ENCODE data around the gene ROMO1. TPM values are rescaled to one million over a fixed set of nuclear protein-coding genes. Genes with fewer than 3 reads are reported as not detected.

ROMO1 gene
- total RNA-seq, 4 donors from 2014 or later: 64.7 to 402 (median 229) TPM

DNA sequence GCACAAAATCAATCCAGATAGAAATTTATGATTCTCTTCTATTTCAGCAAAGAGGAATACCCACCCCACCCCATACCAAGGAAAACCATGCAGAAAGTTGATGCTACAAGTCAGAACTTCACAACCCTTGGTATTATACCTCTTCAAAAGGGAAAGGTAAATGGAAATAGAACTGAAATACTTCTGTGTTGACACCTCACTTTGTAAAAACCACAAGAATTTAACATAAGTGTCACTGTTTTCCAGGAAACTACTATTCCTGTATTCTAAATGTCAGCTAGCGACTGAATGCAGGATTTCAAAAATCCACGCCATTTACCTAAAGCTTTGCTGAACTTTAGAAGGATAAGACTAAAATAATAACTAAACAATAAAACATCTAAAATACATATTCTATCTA is 38.2 kb upstream of the ROMO1 start:
- Histone ChIP-seq H3K4me3 (replicated peaks in 1 of 3) (no peak overlapping the region), H3K36me3 (no peaks in the 10 kb centered on the region), H3K27ac (no peak overlapping the region), H3K4me1 (peaks cover 47% of the 10 kb centered on the region in 2 donors), H3K9me3 (no peaks in the 10 kb centered on the region), H3K27me3 (no peaks in the 10 kb centered on the region)
- WGBS, 2 donors: 85 to 87% methylated on average over 2 of the region's 2 CpGs
- no peak for DNase-seq
- no peak for TF ChIP-seq POLR2A (IDR thresholded peaks at IDR 0.05)
- TF ChIP-seq, protein P1, sequence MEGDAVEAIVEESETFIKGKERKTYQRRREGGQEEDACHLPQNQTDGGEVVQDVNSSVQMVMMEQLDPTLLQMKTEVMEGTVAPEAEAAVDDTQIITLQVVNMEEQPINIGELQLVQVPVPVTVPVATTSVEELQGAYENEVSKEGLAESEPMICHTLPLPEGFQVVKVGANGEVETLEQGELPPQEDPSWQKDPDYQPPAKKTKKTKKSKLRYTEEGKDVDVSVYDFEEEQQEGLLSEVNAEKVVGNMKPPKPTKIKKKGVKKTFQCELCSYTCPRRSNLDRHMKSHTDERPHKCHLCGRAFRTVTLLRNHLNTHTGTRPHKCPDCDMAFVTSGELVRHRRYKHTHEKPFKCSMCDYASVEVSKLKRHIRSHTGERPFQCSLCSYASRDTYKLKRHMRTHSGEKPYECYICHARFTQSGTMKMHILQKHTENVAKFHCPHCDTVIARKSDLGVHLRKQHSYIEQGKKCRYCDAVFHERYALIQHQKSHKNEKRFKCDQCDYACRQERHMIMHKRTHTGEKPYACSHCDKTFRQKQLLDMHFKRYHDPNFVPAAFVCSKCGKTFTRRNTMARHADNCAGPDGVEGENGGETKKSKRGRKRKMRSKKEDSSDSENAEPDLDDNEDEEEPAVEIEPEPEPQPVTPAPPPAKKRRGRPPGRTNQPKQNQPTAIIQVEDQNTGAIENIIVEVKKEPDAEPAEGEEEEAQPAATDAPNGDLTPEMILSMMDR (IDR thresholded peaks at IDR 0.05): no peak
- intact Hi-C loops (cut with DNase I): no loop called here

- 43 to 45% methylated on average over 3 of the region's 3 CpGs for WGBS, 2 donors
- H3K4me1 ChIP-seq: peaks cover 46 to 47% of the 10 kb centered on the region in 2 donors
- no peaks in the 10 kb centered on the region for H3K9me3 ChIP-seq
- H3K27me3 ChIP-seq: no peaks in the 10 kb centered on the region
- no peaks in the 10 kb centered on the region for H3K36me3 ChIP-seq
- intact Hi-C loops (cut with DNase I): no loop called here
- H3K27ac ChIP-seq: peak overlapping the region in 1 of 3 donors; percentile 1
- H3K4me3 ChIP-seq (replicated peaks in 1 of 3): no peak overlapping the region
- TF ChIP-seq, protein P1 (IDR thresholded peaks at IDR 0.05): no peak
- TF ChIP-seq POLR2A (IDR thresholded peaks at IDR 0.05): no peak
- DNase-seq: no peak
These were observed 37.3 kb upstream of the ROMO1 start for GRCh38 chr20:35661908-35662307.

GRCh38 chr20:35662551-35662950 is 36.7 kb upstream of the ROMO1 start:
- DNase-seq: no peak
- H3K9me3 ChIP-seq: no peaks in the 10 kb centered on the region
- intact Hi-C loops (cut with DNase I): no loop called here
- H3K4me3 ChIP-seq (replicated peaks in 1 of 3): no peak overlapping the region
- H3K36me3 ChIP-seq: no peaks in the 10 kb centered on the region
- H3K4me1 ChIP-seq: peaks cover 39 to 43% of the 10 kb centered on the region in 2 donors
- 23 to 29% methylated on average over 2 of the region's 2 CpGs for WGBS, 2 donors
- H3K27me3 ChIP-seq: no peaks in the 10 kb centered on the region
- H3K27ac ChIP-seq: no peak overlapping the region
- TF ChIP-seq, protein P1 (IDR thresholded peaks at IDR 0.05): no peak
- no peak for TF ChIP-seq POLR2A (IDR thresholded peaks at IDR 0.05)

- intact Hi-C loops (cut with DNase I): loop anchor here (2.0 kb wide), 1 partner anchor 47 kb away; no protein-coding TSS in a partner anchor
- Histone ChIP-seq H3K27me3 (no peaks in the 10 kb centered on the region), H3K4me3 (replicated peaks in 1 of 3) (peak overlapping the region; percentile 25 to 86 (median 77)), H3K27ac (peak overlapping the region; percentile 97 to 100 (median 98)), H3K9me3 (no peaks in the 10 kb centered on the region), H3K36me3 (no peaks in the 10 kb centered on the region), H3K4me1 (peaks cover 33 to 34% of the 10 kb centered on the region in 2 donors)
- TF ChIP-seq, protein P1 (IDR thresholded peaks at IDR 0.05): no peak
- TF ChIP-seq POLR2A (IDR thresholded peaks at IDR 0.05): no peak
- peak; percentile 45 to 51 for DNase-seq
- 0 to 1% methylated on average over 19 to 28 of the region's 28 CpGs for WGBS, 2 donors
These were observed 35.4 kb upstream of the ROMO1 start for GRCh38 chr20:35663516-35664465.
